ENCODE results near the gene RRAGC.
A peak's percentile ranks its signal among the peaks of the same experiment; 100 is the strongest.
"Not testable (repeated sequence)": the region's sequence is repeated elsewhere in the genome, so short reads cannot be mapped to it uniquely, and the experiment has no call there.

The RRAGC gene

GRCh38 chr1:38858833-38859560 is 575 bp downstream of the RRAGC start:
- DNase-seq (ENCODE audit: low read depth, low spot score), result no peak

GRCh38 chr1:38852780-38853179 is 6.8 kb downstream of the RRAGC start:
- no peak for DNase-seq (ENCODE audit: low read depth, low spot score)

GRCh38 chr1:38848071-38848470 is 11.5 kb downstream of the RRAGC start:
- DNase-seq (ENCODE audit: low read depth, low spot score), result no peak

- no peak for DNase-seq (ENCODE audit: low read depth, low spot score)
Observed at GRCh38 chr1:38846210-38846609, 13.4 kb downstream of the RRAGC start.

- not testable (repeated sequence) for DNase-seq (ENCODE audit: low read depth, low spot score)
Observed at GRCh38 chr1:38845088-38845487, 14.5 kb downstream of the RRAGC start.

GRCh38 chr1:38840281-38840680 is 19.3 kb downstream of the RRAGC start:
- no peak for DNase-seq (ENCODE audit: low read depth, low spot score)

GRCh38 chr1:38839363-38839762 is 20.2 kb downstream of the RRAGC start:
- DNase-seq (ENCODE audit: low read depth, low spot score), result no peak

GRCh38 chr1:38836316-38836715 is 23.3 kb downstream of the RRAGC start:
- DNase-seq (ENCODE audit: low read depth, low spot score), result not testable (repeated sequence)

- peak; percentile 74 for DNase-seq (ENCODE audit: low read depth, low spot score)
Observed at GRCh38 chr1:38834937-38835827, 24.4 kb downstream of the RRAGC start.

- no peak for DNase-seq (ENCODE audit: low read depth, low spot score)
Observed at GRCh38 chr1:38834221-38834782, 25.3 kb downstream of the RRAGC start.

- no peak for DNase-seq (ENCODE audit: low read depth, low spot score)
Observed at GRCh38 chr1:38833146-38833545, 26.4 kb downstream of the RRAGC start.

- DNase-seq (ENCODE audit: low read depth, low spot score), result no peak
Observed at GRCh38 chr1:38832370-38832734, 27.2 kb downstream of the RRAGC start.

- no peak for DNase-seq (ENCODE audit: low read depth, low spot score)
Observed at GRCh38 chr1:38831731-38832369, 27.7 kb downstream of the RRAGC start.

GRCh38 chr1:38829368-38829767 is 30.2 kb downstream of the RRAGC start:
- no peak for DNase-seq (ENCODE audit: low read depth, low spot score)

- no peak for DNase-seq (ENCODE audit: low read depth, low spot score)
Observed at GRCh38 chr1:38827318-38827717, 32.3 kb downstream of the RRAGC start.

GRCh38 chr1:38826886-38827285 is 32.7 kb downstream of the RRAGC start:
- no peak for DNase-seq (ENCODE audit: low read depth, low spot score)

GRCh38 chr1:38826262-38826661 is 33.3 kb downstream of the RRAGC start:
- DNase-seq (ENCODE audit: low read depth, low spot score), result no peak

GRCh38 chr1:38820860-38821259 is 38.7 kb downstream of the RRAGC start:
- DNase-seq (ENCODE audit: low read depth, low spot score), result no peak

GRCh38 chr1:38819516-38819915 is 40.1 kb downstream of the RRAGC start:
- DNase-seq (ENCODE audit: low read depth, low spot score), result no peak

GRCh38 chr1:38819040-38819439 is 40.5 kb downstream of the RRAGC start:
- no peak for DNase-seq (ENCODE audit: low read depth, low spot score)

- no peak for DNase-seq (ENCODE audit: low read depth, low spot score)
Observed at GRCh38 chr1:38818175-38818976, 41.2 kb downstream of the RRAGC start.

All from iPS DF 19.7 (cell line).